Lung (tissue), 12 donors: ENCODE data around the gene CCL4. TPM values are rescaled to one million over a fixed set of nuclear protein-coding genes. Genes with fewer than 3 reads are reported as not detected.
A peak's percentile ranks its signal among the peaks of the same experiment; 100 is the strongest.

ENCODE experiments used
- ATAC-seq: fragments of 200-7000 bp; cut with Tn5 transposase; one replicate; pipeline ENCODE4 v1.9.1; 2020; ENCODE audit warnings: moderate number of reproducible peaks; ENCODE audit not compliant: insufficient read depth, low FRiP score
- DNase-seq, 3 donors: peaks; one replicate each; pipeline ENCODE4 v3.0.0-alpha.2; 2013 to 2017
- H3K27ac ChIP-seq, 2 donors: one replicate each; pipeline ENCODE4 v1.5.1; 2013; ENCODE audit warnings: mild to moderate bottlenecking in 2 of 2, moderate library complexity in 2 of 2, control low read depth in 1 of 2, inconsistent platforms in 1 of 2, low read depth in 1 of 2, low read length in 1 of 2
- H3K27me3 ChIP-seq, 3 donors: one replicate each; pipeline ENCODE4 v1.5.1; 2013; ENCODE audit warnings: low read length in 2 of 3; ENCODE audit not compliant: control insufficient read depth in 3 of 3, insufficient read depth in 3 of 3
- H3K36me3 ChIP-seq, 4 donors: one replicate each; pipeline ENCODE4 v1.5.1; 2013; ENCODE audit warnings: low read length in 4 of 4, mild to moderate bottlenecking in 1 of 4, moderate library complexity in 1 of 4; ENCODE audit not compliant: control insufficient read depth in 4 of 4, insufficient read depth in 4 of 4
- H3K4me1 ChIP-seq, 5 donors: one replicate each; pipeline ENCODE4 v1.5.1; 2013; ENCODE audit warnings: low read length in 5 of 5, mild to moderate bottlenecking in 2 of 5, moderate library complexity in 1 of 5; ENCODE audit not compliant: control insufficient read depth in 5 of 5, insufficient read depth in 5 of 5
- H3K4me3 ChIP-seq: one replicate; pipeline ENCODE4 v1.5.1; 2013; ENCODE audit warnings: mild to moderate bottlenecking, control low read depth, moderate library complexity
- H3K9ac ChIP-seq, 2 donors: one replicate each; pipeline ENCODE4 v1.5.1; 2013; ENCODE audit warnings: low read length in 2 of 2, control low read depth in 1 of 2; ENCODE audit not compliant: insufficient read depth in 1 of 2
- H3K9me3 ChIP-seq, 4 donors: one replicate each; pipeline ENCODE4 v1.5.1; 2013; ENCODE audit warnings: low read length in 3 of 4, mild to moderate bottlenecking in 1 of 4, moderate library complexity in 1 of 4; ENCODE audit not compliant: control insufficient read depth in 4 of 4, insufficient read depth in 3 of 4
- CTCF ChIP-seq: IDR thresholded peaks from 2 replicates; pipeline ENCODE4 v1.5.1; 2012; ENCODE audit warnings: mild to moderate bottlenecking; ENCODE audit errors: control extremely low read depth, extremely low read depth
- WGBS, 2 donors: extraction: QIAGEN DNeasy Blood & Tissue Kit; methylation state at CpG; one replicate each; pipeline ENCODE4 v1.1.7; 2013; 5-methylcytosine and 5-hydroxymethylcytosine counted together
- polyA plus RNA-seq, 2 donors: library from polyadenylated mRNA; stranded (reverse); fragments of 200-250 nt; gene quantifications; one replicate each; pipeline ENCODE4 v1.2.1, GENCODE V29; 2013
- total RNA-seq, 2 donors: library from RNA; depleted of rRNA in 1 of 2; stranded (reverse); fragments of >200 nt in 1 of 2; gene quantifications; one replicate each; pipeline ENCODE4 v1.2.1, GENCODE V29; 2014 to 2021
- donor health status: control.
- donor health status: control.
- donor health status: Bipolar disorder and iron deficiency.
- donor health status: healthy.
- donor health status: DM: yes; HTN: yes; CAD: no.

CCL4 gene
- total and polyA plus RNA-seq, 4 donors = 8.3 to 502 (median 21.1) TPM

- no peaks in the 10 kb centered on the region for H3K9me3 ChIP-seq
- H3K9ac ChIP-seq = no peak overlapping the region
- H3K4me3 ChIP-seq = no peak overlapping the region
- no peaks in the 10 kb centered on the region for H3K27me3 ChIP-seq
- no peak for TF ChIP-seq CTCF
- ATAC-seq (no peak), DNase-seq (peak; percentile 48 to 93 (median 81))
- H3K36me3 ChIP-seq = no peaks in the 10 kb centered on the region
- H3K27ac ChIP-seq = no peak overlapping the region
- peaks cover 0 to 5% (median 0%) of the 10 kb centered on the region in 5 donors for H3K4me1 ChIP-seq
- WGBS, 2 donors = 49 to 54% methylated on average over 4 of the region's 4 CpGs
These were observed 30.1 kb downstream of the CCL4 start for GRCh38 chr17:36133602-36134236.

- no peaks in the 10 kb centered on the region for H3K27me3 ChIP-seq
- H3K4me1 ChIP-seq = peaks cover 0 to 5% (median 0%) of the 10 kb centered on the region in 5 donors
- no peak for TF ChIP-seq CTCF
- H3K27ac ChIP-seq = no peak overlapping the region
- 37 to 69% methylated on average over 4 of the region's 4 CpGs for WGBS, 2 donors
- H3K36me3 ChIP-seq = no peaks in the 10 kb centered on the region
- ATAC-seq = no peak
- H3K4me3 ChIP-seq = no peak overlapping the region
- H3K9ac ChIP-seq = no peak overlapping the region
- no peaks in the 10 kb centered on the region for H3K9me3 ChIP-seq
- DNase-seq = no peak
These were observed 31.8 kb downstream of the CCL4 start for GRCh38 chr17:36135465-36135864.

GRCh38 chr17:36136036-36136435 lies 32.4 kb downstream of the CCL4 start:
- no peaks in the 10 kb centered on the region for H3K27me3 ChIP-seq
- H3K9me3 ChIP-seq = no peaks in the 10 kb centered on the region
- H3K4me1 ChIP-seq = peaks cover 0 to 5% (median 0%) of the 10 kb centered on the region in 5 donors
- DNase-seq (no peak), ATAC-seq (no peak)
- TF ChIP-seq CTCF = no peak
- H3K27ac ChIP-seq = no peak overlapping the region
- no peak overlapping the region for H3K9ac ChIP-seq
- 59 to 65% methylated on average over 1 of the region's 1 CpG for WGBS, 2 donors
- H3K36me3 ChIP-seq = no peaks in the 10 kb centered on the region
- no peak overlapping the region for H3K4me3 ChIP-seq

- 66 to 71% methylated on average over 1 of the region's 1 CpG for WGBS, 2 donors
- Histone ChIP-seq H3K9me3 (no peaks in the 10 kb centered on the region), H3K4me1 (peaks cover 0 to 5% (median 0%) of the 10 kb centered on the region in 5 donors), H3K27ac (no peak overlapping the region), H3K27me3 (no peaks in the 10 kb centered on the region), H3K36me3 (no peaks in the 10 kb centered on the region), H3K9ac (no peak overlapping the region), H3K4me3 (no peak overlapping the region)
- DNase-seq (peak in 1 of 3 donors; percentile 10), ATAC-seq (no peak)
- no peak for TF ChIP-seq CTCF
These were observed 32.8 kb downstream of the CCL4 start for GRCh38 chr17:36136439-36136838.
